HG03097 (cell line): ENCODE measurements around the gene LRRN1.
"Not testable (repeated sequence)": the region's sequence is repeated elsewhere in the genome, so short reads cannot be mapped to it uniquely, and the experiment has no call there.

Source experiments
- ATAC-seq: cut with Tn5 transposase; IDR thresholded peaks from one replicate; pipeline ENCODE4 v1.9.1; 2021; ENCODE audit not compliant: unreplicated experiment, low FRiP score

Gene LRRN1

GRCh38 chr3:3806092-3806491 lies 6.9 kb downstream of the LRRN1 start:
- ATAC-seq, result no peak

- ATAC-seq, result no peak
Observed at GRCh38 chr3:3806856-3807255, 7.6 kb downstream of the LRRN1 start.

DNA sequence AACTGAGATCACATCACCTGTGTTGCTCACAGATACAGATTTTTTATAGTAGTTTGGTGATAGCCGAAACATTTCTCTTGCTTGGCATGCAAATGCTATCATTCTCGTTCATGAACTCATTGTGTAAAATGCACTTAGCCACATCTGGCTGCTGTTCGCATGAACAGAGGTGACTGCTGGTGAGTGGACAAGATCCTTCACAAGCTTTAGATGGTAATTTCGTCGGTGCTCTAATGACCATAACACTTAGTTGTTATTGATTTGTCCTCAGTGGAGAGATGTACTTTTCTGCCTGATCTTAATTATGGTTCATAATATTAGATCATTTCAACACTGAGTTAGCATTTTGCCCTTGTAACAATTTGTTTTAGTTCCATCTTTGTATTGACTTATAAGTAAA lies 13.8 kb downstream of the LRRN1 start:
- ATAC-seq, result no peak

- ATAC-seq, result no peak
Observed at GRCh38 chr3:3815206-3815605, 16.0 kb downstream of the LRRN1 start.

- no peak for ATAC-seq
Observed at GRCh38 chr3:3816034-3816433, 16.8 kb downstream of the LRRN1 start.

DNA sequence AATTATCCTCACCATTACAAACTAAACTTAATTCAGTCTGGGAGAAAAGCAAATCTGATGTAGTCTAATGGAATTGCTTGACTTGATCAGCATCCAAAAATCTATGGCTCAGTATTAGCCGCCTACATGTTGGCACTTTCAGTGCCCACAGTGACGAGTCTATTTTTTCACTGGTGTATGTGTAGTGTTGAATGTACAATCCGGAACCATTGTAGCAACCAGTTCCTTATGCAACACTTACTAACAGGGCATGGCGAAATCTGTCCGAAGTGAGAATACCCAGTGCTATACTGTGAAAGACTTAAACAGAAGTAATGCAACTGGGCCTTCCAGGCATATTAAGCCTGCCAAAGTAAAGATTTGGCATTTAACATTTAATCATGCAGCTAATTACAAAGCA lies 18.6 kb downstream of the LRRN1 start:
- no peak for ATAC-seq

GRCh38 chr3:3821777-3822176 lies 22.5 kb downstream of the LRRN1 start:
- no peak for ATAC-seq

DNA sequence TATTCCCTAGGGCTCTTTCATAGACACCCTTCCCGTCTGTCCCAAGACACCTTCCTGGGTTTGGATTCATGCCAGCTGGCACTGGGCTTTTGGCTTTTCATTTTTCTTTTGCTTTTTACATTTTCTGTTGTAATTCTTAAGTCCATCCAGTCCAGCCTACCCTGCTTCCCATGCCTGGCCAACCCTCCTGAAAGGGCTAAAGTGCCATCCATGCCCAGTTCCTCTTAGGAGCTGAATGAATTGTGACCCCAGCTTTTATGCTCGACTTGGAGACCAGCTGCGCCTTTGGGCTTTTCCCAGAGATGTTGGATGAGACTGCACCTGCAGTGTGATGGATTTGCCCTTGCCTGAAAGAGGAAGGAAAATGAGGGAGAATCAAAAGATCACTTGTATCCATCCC lies 25.8 kb downstream of the LRRN1 start:
- ATAC-seq, result no peak

- ATAC-seq, result no peak
Observed at GRCh38 chr3:3826521-3826920, 27.3 kb downstream of the LRRN1 start.

DNA sequence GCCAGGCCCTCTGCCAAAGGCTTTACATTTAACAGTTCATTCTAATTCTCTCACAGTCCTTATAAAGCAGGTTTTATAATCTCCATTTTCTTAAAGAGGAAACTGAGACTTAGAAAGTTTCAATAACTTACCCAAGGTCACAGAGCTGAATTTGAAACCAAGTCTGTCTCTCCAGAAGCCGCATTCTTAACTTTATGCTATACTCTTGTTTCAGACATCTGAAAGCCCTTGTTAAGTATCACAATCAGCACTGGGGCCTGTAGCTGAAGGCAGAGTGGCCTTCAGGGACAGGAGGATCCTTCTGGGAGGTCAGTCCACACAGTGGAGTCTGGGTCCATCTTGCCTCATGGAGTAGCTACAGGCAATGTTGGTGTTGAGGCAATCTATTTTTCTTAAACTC lies 27.9 kb downstream of the LRRN1 start:
- ATAC-seq, result no peak

DNA sequence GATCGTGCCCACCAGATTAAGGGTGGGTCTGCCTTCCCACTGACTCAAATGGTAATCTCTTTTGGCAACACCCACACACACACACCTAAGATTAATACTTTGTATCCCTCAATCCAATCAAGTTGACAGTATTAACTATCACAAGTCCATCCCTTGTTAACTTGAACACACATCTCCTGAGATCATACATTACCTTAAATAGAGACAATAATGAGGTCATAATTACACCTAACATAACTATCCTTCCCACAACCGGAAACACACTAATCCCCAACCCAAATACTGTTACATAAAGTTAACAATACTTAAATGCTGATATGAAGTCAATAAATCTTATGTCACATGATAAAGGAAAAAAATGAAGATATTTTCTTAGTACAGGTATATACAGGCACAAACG lies 29.2 kb downstream of the LRRN1 start:
- not testable (repeated sequence) for ATAC-seq

DNA sequence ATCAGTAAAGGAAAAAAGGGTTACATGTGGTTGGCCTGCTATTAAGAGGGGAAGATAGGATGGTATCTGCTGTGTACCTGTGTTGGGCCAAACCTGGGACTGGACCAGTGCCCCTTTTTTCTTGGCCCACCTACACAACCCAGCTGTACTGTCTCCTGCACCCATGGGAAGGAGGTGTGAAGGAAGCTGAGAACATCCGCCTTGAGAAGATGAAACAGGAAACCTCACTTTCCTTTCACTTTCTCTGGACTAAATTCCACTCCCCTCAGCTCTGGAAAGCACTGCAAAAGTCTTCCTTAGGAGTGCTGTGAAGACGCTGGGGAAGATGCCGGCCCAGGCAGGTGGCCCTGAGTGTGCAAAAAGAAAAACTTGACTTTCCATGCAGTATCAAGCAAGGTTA lies 37.6 kb downstream of the LRRN1 start:
- peak; percentile 91 for ATAC-seq

DNA sequence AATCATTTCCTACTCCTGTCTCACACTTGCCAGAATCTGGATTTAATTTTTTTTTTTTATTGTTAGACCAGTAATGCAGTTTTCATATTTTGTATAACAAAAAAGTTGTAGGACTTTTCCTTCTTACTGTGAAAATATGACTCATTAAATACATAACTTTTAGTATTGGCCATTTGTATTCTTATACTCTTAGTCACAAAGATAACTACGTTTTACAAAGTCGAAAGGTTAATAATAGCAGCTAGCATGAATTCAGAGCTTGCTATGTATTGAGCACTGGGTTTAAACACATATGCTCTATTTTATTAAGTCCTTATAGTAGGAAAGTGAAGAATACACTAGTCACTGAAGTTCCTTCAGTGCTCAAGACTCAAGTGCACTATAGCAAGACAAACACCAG lies 43.1 kb downstream of the LRRN1 start:
- no peak for ATAC-seq

- no peak for ATAC-seq
Observed at GRCh38 chr3:3847994-3848922, 49.0 kb downstream of the LRRN1 start.

DNA sequence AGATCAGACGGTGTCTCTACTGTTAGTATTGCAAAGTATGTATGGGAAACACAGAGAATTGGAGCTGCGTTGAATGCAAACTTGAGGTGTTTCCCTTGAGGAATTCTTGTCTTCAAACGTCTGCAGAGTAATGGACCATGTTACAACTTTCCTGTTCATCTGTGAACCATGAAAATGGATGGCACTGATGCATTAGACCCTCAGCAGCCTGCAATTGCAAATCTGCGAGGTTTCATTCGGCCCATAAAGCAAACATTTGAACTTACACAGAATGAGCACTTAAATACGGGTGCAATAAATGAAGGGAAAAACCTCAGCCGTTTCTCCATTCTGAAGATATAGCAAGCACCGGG lies 49.7 kb downstream of the LRRN1 start:
- ATAC-seq, result no peak

DNA sequence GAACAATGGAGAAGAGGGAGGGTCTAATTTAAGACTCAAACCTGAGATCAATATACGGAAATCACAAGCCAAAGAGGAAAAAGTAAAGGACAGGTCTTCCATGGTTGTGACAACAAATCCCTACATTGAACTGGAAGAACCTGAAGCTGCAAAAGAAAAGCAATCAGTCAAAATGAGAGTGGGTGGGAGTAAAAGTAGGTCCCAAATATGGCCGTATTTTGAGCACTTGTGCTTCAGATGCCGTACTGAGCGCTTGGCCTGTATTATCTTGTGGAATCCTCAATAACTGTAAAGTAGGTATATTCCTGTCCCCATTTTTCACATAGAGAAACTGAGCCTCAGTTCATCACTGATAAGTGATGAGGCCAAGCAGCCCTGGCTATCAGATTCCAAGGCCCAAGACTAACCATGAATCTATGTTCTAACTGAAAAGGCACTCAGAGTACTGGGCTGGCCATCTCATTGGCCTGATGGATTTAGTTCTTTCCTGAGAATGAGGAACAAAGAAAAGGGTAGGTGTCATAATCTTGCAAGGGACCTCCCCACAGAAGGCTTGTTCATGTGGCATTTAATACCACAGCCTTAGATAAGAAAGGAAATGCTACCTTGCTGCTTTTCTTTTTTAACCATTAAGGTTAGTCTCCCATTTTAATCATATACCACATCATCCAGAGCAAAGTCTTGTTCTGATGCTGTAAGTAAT lies 52.5 kb downstream of the LRRN1 start:
- no peak for ATAC-seq

GRCh38 chr3:3853544-3853943 lies 54.3 kb downstream of the LRRN1 start:
- ATAC-seq, result no peak

GRCh38 chr3:3855056-3855455 lies 55.8 kb downstream of the LRRN1 start:
- no peak for ATAC-seq

GRCh38 chr3:3860235-3860634 lies 61.0 kb downstream of the LRRN1 start:
- no peak for ATAC-seq

- ATAC-seq, result no peak
Observed at GRCh38 chr3:3862534-3862933, 63.3 kb downstream of the LRRN1 start.

DNA sequence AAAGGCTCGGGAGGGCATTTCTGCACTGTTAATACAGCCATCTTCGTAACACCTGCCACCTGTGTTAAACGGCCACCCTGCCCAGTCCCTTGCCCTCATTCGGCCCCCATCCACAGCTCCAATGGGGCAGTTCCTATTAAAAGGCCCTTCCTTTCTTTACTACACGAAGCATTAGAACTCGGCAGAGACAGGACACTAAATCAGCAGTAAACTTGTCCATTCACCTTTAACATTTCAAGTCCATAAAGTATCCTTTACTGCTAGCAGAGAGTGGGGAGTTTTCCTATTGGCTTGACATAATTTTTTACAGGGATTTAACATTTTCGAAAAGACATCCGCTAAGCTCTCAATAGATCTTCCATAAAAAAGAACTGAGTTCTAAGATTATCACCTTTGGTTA lies 76.3 kb downstream of the LRRN1 start:
- no peak for ATAC-seq

DNA sequence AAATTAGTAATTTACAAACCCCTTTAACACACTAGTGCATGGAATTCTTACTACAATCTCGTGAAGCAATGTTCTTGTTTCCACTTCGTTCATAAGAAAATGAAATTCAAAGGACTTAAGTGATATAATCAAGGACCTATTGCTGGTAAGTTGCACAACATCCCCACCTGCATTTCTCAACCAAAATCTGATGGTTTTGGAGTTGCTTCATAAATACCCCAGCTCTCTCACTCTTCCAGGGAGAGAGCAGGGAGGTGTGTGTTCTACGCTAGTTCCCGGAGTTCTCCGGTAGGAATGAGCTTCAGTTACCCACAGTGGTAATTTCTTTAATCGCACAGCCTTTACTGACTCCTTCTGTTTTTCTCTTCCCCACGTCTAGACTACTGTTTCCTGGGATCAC lies 81.8 kb downstream of the LRRN1 start:
- no peak for ATAC-seq
